Measurements from ENCODE around the gene TMEM38B.

GRCh38 chr9:105757496-105758251 lies 63.3 kb downstream of the TMEM38B start:
- TF ChIP-seq POLR2AphosphoS5 (IDR thresholded peaks at IDR 0.05; ENCODE audit: low read depth, low read length), result no peak
- no peak for TF ChIP-seq POLR2A (IDR thresholded peaks at IDR 0.05; ENCODE audit: low read depth, low read length)
- TF ChIP-seq TAF1 (IDR thresholded peaks at IDR 0.05; ENCODE audit: borderline replicate concordance, low read depth, low read length), result no peak

All from GM12892 (cell line).